Stimulated activated CD8-positive, alpha-beta memory T cell treated with anti-CD3 and anti-CD28 coated beads, Interleukin-2, amount 100 ng/mL, for 1 hour (primary cell): ENCODE data around the gene JPT2.
"Not testable (repeated sequence)": the region's sequence is repeated elsewhere in the genome, so short reads cannot be mapped to it uniquely, and the experiment has no call there.

Experiments
- DNase-seq, 2 donors: peaks; one replicate each; pipeline ENCODE4 v3.0.0-alpha.2; 2020; ENCODE audit warnings: low read depth in 2 of 2

Gene JPT2

GRCh38 chr16:1707193-1707790 lies 29.2 kb downstream of the JPT2 start:
- DNase-seq: no peak

GRCh38 chr16:1708083-1708767 lies 30.1 kb downstream of the JPT2 start:
- DNase-seq: no peak

- no peak for DNase-seq
These were observed 30.7 kb downstream of the JPT2 start for GRCh38 chr16:1708768-1709180.

- no peak for DNase-seq
These were observed 31.3 kb downstream of the JPT2 start for GRCh38 chr16:1709356-1709755.

GRCh38 chr16:1710811-1711507 lies 32.9 kb downstream of the JPT2 start:
- DNase-seq: no peak

GRCh38 chr16:1712791-1713261 lies 34.7 kb downstream of the JPT2 start:
- no peak for DNase-seq

- no peak for DNase-seq
These were observed 35.3 kb downstream of the JPT2 start for GRCh38 chr16:1713331-1713730.

- no peak for DNase-seq
These were observed 35.9 kb downstream of the JPT2 start for GRCh38 chr16:1713933-1714332.

- DNase-seq: no peak
These were observed 37.1 kb downstream of the JPT2 start for GRCh38 chr16:1715220-1715619.

GRCh38 chr16:1718236-1718635 lies 40.2 kb downstream of the JPT2 start:
- DNase-seq: not testable (repeated sequence)

- not testable (repeated sequence) for DNase-seq
These were observed 41.6 kb downstream of the JPT2 start for GRCh38 chr16:1719559-1720229.

GRCh38 chr16:1721372-1721771 lies 43.3 kb downstream of the JPT2 start:
- no peak for DNase-seq

- no peak for DNase-seq
These were observed 45.5 kb downstream of the JPT2 start for GRCh38 chr16:1723450-1724147.

GRCh38 chr16:1724491-1724890 lies 46.4 kb downstream of the JPT2 start:
- DNase-seq: no peak

- DNase-seq: no peak
These were observed 48.8 kb downstream of the JPT2 start for GRCh38 chr16:1726661-1727502.

GRCh38 chr16:1727651-1728624 lies 49.9 kb downstream of the JPT2 start:
- DNase-seq: no peak

- no peak for DNase-seq
These were observed 50.9 kb downstream of the JPT2 start for GRCh38 chr16:1729026-1729425.

GRCh38 chr16:1729445-1729844 lies 51.4 kb downstream of the JPT2 start:
- DNase-seq: no peak

GRCh38 chr16:1731073-1731472 lies 53.0 kb downstream of the JPT2 start:
- DNase-seq: no peak

GRCh38 chr16:1731603-1732002 lies 53.5 kb downstream of the JPT2 start:
- DNase-seq: no peak
